CD4-positive, alpha-beta T cell (primary cell): ENCODE data around the gene ZFP90. TPM values are rescaled to one million over a fixed set of nuclear protein-coding genes. Genes with fewer than 3 reads are reported as not detected.
A peak's percentile ranks its signal among the peaks of the same experiment; 100 is the strongest.

Experiments
- ATAC-seq: fragments of 200-7000 bp; cut with Tn5 transposase; one replicate; pipeline ENCODE4 v1.10.0; 2022; ENCODE audit warnings: mild to moderate bottlenecking; ENCODE audit not compliant: poor library complexity
- CTCF ChIA-PET: fragments of 350-600 bp; sonication (Branson Sonifier 250); formaldehyde crosslinking; loops from one replicate; lab custom pipeline; 2021; ENCODE audit warnings: antibody characterized with exemption, inconsistent platforms; lab: Charles Lee
- POLR2A ChIA-PET: fragments of 350-600 bp; sonication (Branson Sonifier 250); formaldehyde crosslinking; loops from one replicate; lab custom pipeline; 2021; ENCODE audit warnings: antibody characterized with exemption, inconsistent platforms; lab: Charles Lee
- DNase-seq, 14 experiments: peaks; one replicate each; pipeline ENCODE4 v3.0.0-alpha.2; 2013 to 2020; ENCODE audit warnings: mixed read lengths in 2 of 14
- H3K27ac ChIP-seq, 2 donors: one replicate each; pipeline versions ENCODE4 v1.5.1 to v1.7.0; 2013; ENCODE audit warnings: low read length in 2 of 2, low read depth in 1 of 2, mild to moderate bottlenecking in 1 of 2
- H3K27me3 ChIP-seq, 2 experiments: 1 replicate in 1 of 2; 2 replicates in 1 of 2; pipeline versions ENCODE4 v1.6.1 to v1.7.0; 2013; ENCODE audit warnings: low read length in 2 of 2, control low read depth in 1 of 2, mild to moderate bottlenecking in 1 of 2, moderate library complexity in 1 of 2; ENCODE audit not compliant: insufficient read depth in 2 of 2, control insufficient read depth in 1 of 2
- H3K36me3 ChIP-seq: one replicate; pipeline ENCODE4 v1.6.1; 2013; ENCODE audit warnings: low read length, control low read depth; ENCODE audit not compliant: insufficient read depth
- H3K4me1 ChIP-seq: one replicate; pipeline ENCODE4 v1.6.1; 2013; ENCODE audit warnings: low read length, control low read depth; ENCODE audit not compliant: insufficient read depth
- H3K4me3 ChIP-seq: one replicate; pipeline ENCODE4 v1.5.1; 2013; ENCODE audit warnings: mild to moderate bottlenecking, low read length, moderate library complexity
- H3K9me3 ChIP-seq, 2 experiments: 1 replicate in 1 of 2; 2 replicates in 1 of 2; pipeline versions ENCODE4 v1.6.1 to v1.7.0; 2013; ENCODE audit warnings: low read length in 2 of 2, mild to moderate bottlenecking in 2 of 2, control low read depth in 1 of 2, moderate library complexity in 1 of 2; ENCODE audit not compliant: control insufficient read depth in 1 of 2, insufficient read depth in 1 of 2
- H3K27ac Mint-ChIP-seq: one replicate; pipeline ENCODE4 v1.8.0; 2020; ENCODE audit warnings: mixed read lengths
- H3K27me3 Mint-ChIP-seq: one replicate; pipeline ENCODE4 v1.8.0; 2021; ENCODE audit warnings: mixed read lengths
- H3K36me3 Mint-ChIP-seq: one replicate; pipeline ENCODE4 v1.8.0; 2021; ENCODE audit warnings: low read depth, mixed read lengths
- H3K4me1 Mint-ChIP-seq: one replicate; pipeline ENCODE4 v1.8.0; 2021; ENCODE audit warnings: low read depth, mixed read lengths
- H3K4me3 Mint-ChIP-seq: one replicate; pipeline ENCODE4 v1.8.0; 2020; ENCODE audit warnings: mild to moderate bottlenecking, mixed read lengths
- H3K9me3 Mint-ChIP-seq: one replicate; pipeline ENCODE4 v1.8.0; 2020; ENCODE audit warnings: mixed read lengths
- CTCF ChIP-seq: fragments of 200-600 bp; IDR thresholded peaks from one replicate; pipeline ENCODE4 v1.8.0; 2022; ENCODE audit warnings: antibody characterized with exemption, mild to moderate bottlenecking
- intact Hi-C, 2 experiments: fragments of 100-400 bp; cut with DNase I in 1 of 2; cut with micrococcal nuclease in 1 of 2; formaldehyde crosslinking; loops; one replicate each; pipeline versions ENCODE4 v1.15.1 to v1.9.0; 2023 to 2025; cut with DNase I, micrococcal nuclease
- total RNA-seq, 174 experiments: library from RNA in 2 of 174; stranded (reverse) in 2 of 174; gene quantifications; one replicate each; pipeline ENCODE4 v1.2.3 and lab custom pipeline; 2021 to 2026

The ZFP90 gene
- total RNA-seq, 2 experiments from 2014 or later: 23.3 to 24.3 TPM

- no peaks in the 10 kb centered on the region for H3K9me3 ChIP-seq
- H3K27ac ChIP-seq: no peak overlapping the region
- ATAC-seq (no peak), DNase-seq (no peak)
- no peaks in the 10 kb centered on the region for H3K36me3 ChIP-seq
- no peaks in the 10 kb centered on the region for H3K27me3 Mint-ChIP-seq
- no peak overlapping the region for H3K27ac Mint-ChIP-seq
- intact Hi-C loops: no loop called here
- CTCF ChIA-PET: interaction anchor here (4.3 kb wide), 1 partner anchor 64 kb away, joined by 38 read pairs; no protein-coding TSS in a partner anchor
- POLR2A ChIA-PET: interaction anchor here (1.1 kb wide), 1 partner anchor 12 kb away, joined by 3 read pairs; the partner anchor contains the start of gene ZFP90
- no peak overlapping the region for H3K4me3 ChIP-seq
- TF ChIP-seq CTCF: no peak
- no peaks in the 10 kb centered on the region for H3K36me3 Mint-ChIP-seq
- no peak overlapping the region for H3K4me3 Mint-ChIP-seq
- no peaks in the 10 kb centered on the region for H3K27me3 ChIP-seq
- H3K4me1 Mint-ChIP-seq: peaks cover 28% of the 10 kb centered on the region
- no peaks in the 10 kb centered on the region for H3K9me3 Mint-ChIP-seq
- H3K4me1 ChIP-seq: peaks cover 25% of the 10 kb centered on the region
Observed at GRCh38 chr16:68526782-68527145, 12.3 kb upstream of the ZFP90 start.

- Mint-ChIP-seq H3K4me1 (peaks cover 28% of the 10 kb centered on the region), H3K27ac (peak overlapping the region; percentile 71), H3K36me3 (no peaks in the 10 kb centered on the region), H3K9me3 (no peaks in the 10 kb centered on the region), H3K27me3 (no peaks in the 10 kb centered on the region), H3K4me3 (peak overlapping the region; percentile 88)
- no peak for TF ChIP-seq CTCF
- Histone ChIP-seq H3K4me1 (peaks cover 25% of the 10 kb centered on the region), H3K27me3 (no peaks in the 10 kb centered on the region), H3K27ac (no peak overlapping the region), H3K36me3 (no peaks in the 10 kb centered on the region), H3K9me3 (no peaks in the 10 kb centered on the region), H3K4me3 (no peak overlapping the region)
- no peak for DNase-seq
- no peak for ATAC-seq
- CTCF ChIA-PET: interaction anchor here (0.5 to 4.3 kb wide), 11 partner anchors 7 to 679 kb away, joined by 3 to 38 read pairs (median 4); partner anchors contain the start of gene ZFP90
- intact Hi-C loops: loop anchor here (1.0 to 2.0 kb wide), 7 partner anchors 65 to 596 kb away; partner anchors contain the start of gene TANGO6 (in 2 of the 2)
- POLR2A ChIA-PET: no interaction called here
Observed at GRCh38 chr16:68528233-68528632, 10.9 kb upstream of the ZFP90 start.

- Histone ChIP-seq H3K27me3 (no peaks in the 10 kb centered on the region), H3K36me3 (no peaks in the 10 kb centered on the region), H3K9me3 (no peaks in the 10 kb centered on the region), H3K27ac (no peak overlapping the region), H3K4me3 (no peak overlapping the region), H3K4me1 (peaks cover 25% of the 10 kb centered on the region)
- intact Hi-C loops: loop anchor here (1.0 to 2.0 kb wide), 7 partner anchors 64 to 595 kb away; partner anchors contain the start of gene TANGO6 (in 2 of the 2)
- DNase-seq: peak; percentile 83 to 96 (median 89)
- H3K27me3 Mint-ChIP-seq: no peaks in the 10 kb centered on the region
- peak overlapping the region; percentile 71 for H3K27ac Mint-ChIP-seq
- peak overlapping the region; percentile 88 for H3K4me3 Mint-ChIP-seq
- peaks cover 5% of the 10 kb centered on the region for H3K36me3 Mint-ChIP-seq
- ChIA-PET CTCF (interaction anchor here (0.5 to 4.3 kb wide), 18 partner anchors 8 to 679 kb away, joined by 3 to 38 read pairs (median 4); partner anchors contain the start of gene ZFP90), POLR2A (interaction anchor here (2.3 kb wide), 1 partner anchor 11 kb away, joined by 28 read pairs; the partner anchor contains the start of gene ZFP90)
- peak; percentile 83 for ATAC-seq
- H3K4me1 Mint-ChIP-seq: peaks cover 28% of the 10 kb centered on the region
- peak; percentile 96 for TF ChIP-seq CTCF
- no peaks in the 10 kb centered on the region for H3K9me3 Mint-ChIP-seq
Observed at GRCh38 chr16:68528686-68529379, 10.3 kb upstream of the ZFP90 start.
